Measurements from ENCODE around the gene NACC1. TPM values are rescaled to one million over a fixed set of nuclear protein-coding genes. Genes with fewer than 3 reads are reported as not detected.

Gene NACC1
- total RNA-seq, 1 donor from 2014 or later = 35.4 TPM

GRCh38 chr19:13101590-13102415, 16.3 kb upstream of the NACC1 start:
- Histone ChIP-seq H3K27me3 (ENCODE audit: low read depth) (no peaks in the 10 kb centered on the region), H3K4me1 (peaks cover 83% of the 10 kb centered on the region), H3K9me3 (replicated peaks) (no peaks in the 10 kb centered on the region), H3K36me3 (no peaks in the 10 kb centered on the region), H3K4me3 (peak overlapping the region; percentile 70), H3K27ac (replicated peaks) (peak overlapping the region; percentile 97)
- intact Hi-C loops (cut with micrococcal nuclease) = no loop called here
- DNase-seq = no peak
- TF ChIP-seq CTCF (IDR thresholded peaks at IDR 0.05; ENCODE audit: borderline replicate concordance) = no peak

- H3K4me1 ChIP-seq = peaks cover 78% of the 10 kb centered on the region
- peaks cover 4% of the 10 kb centered on the region for H3K36me3 ChIP-seq
- H3K4me3 ChIP-seq = peak overlapping the region; percentile 70
- intact Hi-C loops (cut with micrococcal nuclease) = no loop called here
- no peaks in the 10 kb centered on the region for H3K9me3 ChIP-seq (replicated peaks)
- peak overlapping the region; percentile 97 for H3K27ac ChIP-seq (replicated peaks)
- DNase-seq = no peak
- TF ChIP-seq CTCF (IDR thresholded peaks at IDR 0.05; ENCODE audit: borderline replicate concordance) = no peak
- no peaks in the 10 kb centered on the region for H3K27me3 ChIP-seq (ENCODE audit: low read depth)
Measured at GRCh38 chr19:13102416-13102665, 15.7 kb upstream of the NACC1 start.

GRCh38 chr19:13102666-13103580, 15.1 kb upstream of the NACC1 start, which contains the start of gene LYL1:
LYL1 (minus strand) TSS chr19:13102858; CDS start chr19:13101171, 1,687 bp downstream.
- peak; percentile 87 for DNase-seq
- Histone ChIP-seq H3K36me3 (peaks cover 8% of the 10 kb centered on the region), H3K27me3 (ENCODE audit: low read depth) (no peaks in the 10 kb centered on the region), H3K4me1 (peaks cover 72% of the 10 kb centered on the region), H3K4me3 (peak within 1 kb of the TSS; percentile 70), H3K27ac (replicated peaks) (peak within 1 kb of the TSS; percentile 97), H3K9me3 (replicated peaks) (no peaks in the 10 kb centered on the region)
- no peak for TF ChIP-seq CTCF (IDR thresholded peaks at IDR 0.05; ENCODE audit: borderline replicate concordance)
- intact Hi-C loops (cut with micrococcal nuclease) = no loop called here

GRCh38 chr19:13103581-13104359, 14.3 kb upstream of the NACC1 start:
- H3K27ac ChIP-seq (replicated peaks) = peak overlapping the region; percentile 97
- H3K4me3 ChIP-seq = peak overlapping the region; percentile 70
- intact Hi-C loops (cut with micrococcal nuclease) = no loop called here
- H3K9me3 ChIP-seq (replicated peaks) = no peaks in the 10 kb centered on the region
- no peak for TF ChIP-seq CTCF (IDR thresholded peaks at IDR 0.05; ENCODE audit: borderline replicate concordance)
- peaks cover 8% of the 10 kb centered on the region for H3K36me3 ChIP-seq
- no peaks in the 10 kb centered on the region for H3K27me3 ChIP-seq (ENCODE audit: low read depth)
- no peak for DNase-seq
- H3K4me1 ChIP-seq = peaks cover 64% of the 10 kb centered on the region

GRCh38 chr19:13104360-13104847, 13.7 kb upstream of the NACC1 start:
- Histone ChIP-seq H3K4me3 (peak overlapping the region; percentile 42), H3K27me3 (ENCODE audit: low read depth) (no peaks in the 10 kb centered on the region), H3K4me1 (peaks cover 58% of the 10 kb centered on the region), H3K36me3 (peaks cover 14% of the 10 kb centered on the region), H3K9me3 (replicated peaks) (no peaks in the 10 kb centered on the region), H3K27ac (replicated peaks) (peak overlapping the region; percentile 97)
- intact Hi-C loops (cut with micrococcal nuclease) = no loop called here
- TF ChIP-seq CTCF (IDR thresholded peaks at IDR 0.05; ENCODE audit: borderline replicate concordance) = peak; percentile 74
- DNase-seq = peak; percentile 79
